HUES48 (cell line): ENCODE measurements around the gene PRKAR2B.

Experiments used
- H3K27ac ChIP-seq: one replicate; pipeline ENCODE4 v1.7.0; 2013; ENCODE audit warnings: low read depth, low read length, inconsistent platforms
- H3K27me3 ChIP-seq: 2 replicates; pipeline ENCODE4 v1.6.1; 2013; ENCODE audit warnings: mild to moderate bottlenecking, low read length; ENCODE audit not compliant: control insufficient read depth, insufficient read depth
- H3K36me3 ChIP-seq: 2 replicates; pipeline ENCODE4 v1.6.1; 2013; ENCODE audit warnings: low read length; ENCODE audit not compliant: control insufficient read depth, insufficient read depth
- H3K4me1 ChIP-seq: 2 replicates; pipeline ENCODE4 v1.6.1; 2013; ENCODE audit warnings: mild to moderate bottlenecking, low read length; ENCODE audit not compliant: control insufficient read depth, insufficient read depth
- H3K4me3 ChIP-seq: 2 replicates; pipeline ENCODE4 v1.5.1; 2013; ENCODE audit warnings: mild to moderate bottlenecking, low read depth, low read length
- H3K9ac ChIP-seq: 2 replicates; pipeline ENCODE4 v1.6.1; 2013; ENCODE audit warnings: mild to moderate bottlenecking, low read depth, low read length, moderate library complexity
- H3K9me3 ChIP-seq: 2 replicates; pipeline ENCODE4 v1.6.1; 2013; ENCODE audit warnings: low read length; ENCODE audit not compliant: control insufficient read depth, insufficient read depth

PRKAR2B gene

GRCh38 chr7:107105591-107106245 is 61.2 kb downstream of the PRKAR2B start:
- no peaks in the 10 kb centered on the region for H3K4me1 ChIP-seq
- H3K9ac ChIP-seq = no peak overlapping the region
- no peaks in the 10 kb centered on the region for H3K36me3 ChIP-seq
- H3K27me3 ChIP-seq = no peaks in the 10 kb centered on the region
- H3K4me3 ChIP-seq = no peak overlapping the region
- H3K27ac ChIP-seq = no peak overlapping the region
- H3K9me3 ChIP-seq = no peaks in the 10 kb centered on the region

GRCh38 chr7:107108793-107109371 is 64.4 kb downstream of the PRKAR2B start:
- H3K27me3 ChIP-seq = no peaks in the 10 kb centered on the region
- H3K9me3 ChIP-seq = no peaks in the 10 kb centered on the region
- H3K4me1 ChIP-seq = no peaks in the 10 kb centered on the region
- no peaks in the 10 kb centered on the region for H3K36me3 ChIP-seq
- H3K27ac ChIP-seq = no peak overlapping the region
- H3K9ac ChIP-seq = no peak overlapping the region
- no peak overlapping the region for H3K4me3 ChIP-seq

GRCh38 chr7:107109955-107110354 is 65.5 kb downstream of the PRKAR2B start:
- Histone ChIP-seq H3K27ac (no peak overlapping the region), H3K9ac (no peak overlapping the region), H3K4me1 (no peaks in the 10 kb centered on the region), H3K9me3 (no peaks in the 10 kb centered on the region), H3K27me3 (no peaks in the 10 kb centered on the region), H3K36me3 (no peaks in the 10 kb centered on the region), H3K4me3 (no peak overlapping the region)

GRCh38 chr7:107111196-107111595 is 66.7 kb downstream of the PRKAR2B start:
- Histone ChIP-seq H3K4me1 (0 out of 2 replicates have a peak, but pooled peaks cover 6% of the 10 kb centered on the region), H3K4me3 (no peak overlapping the region), H3K27me3 (no peaks in the 10 kb centered on the region), H3K9me3 (no peaks in the 10 kb centered on the region), H3K27ac (no peak overlapping the region), H3K9ac (no peak overlapping the region), H3K36me3 (no peaks in the 10 kb centered on the region)

DNA sequence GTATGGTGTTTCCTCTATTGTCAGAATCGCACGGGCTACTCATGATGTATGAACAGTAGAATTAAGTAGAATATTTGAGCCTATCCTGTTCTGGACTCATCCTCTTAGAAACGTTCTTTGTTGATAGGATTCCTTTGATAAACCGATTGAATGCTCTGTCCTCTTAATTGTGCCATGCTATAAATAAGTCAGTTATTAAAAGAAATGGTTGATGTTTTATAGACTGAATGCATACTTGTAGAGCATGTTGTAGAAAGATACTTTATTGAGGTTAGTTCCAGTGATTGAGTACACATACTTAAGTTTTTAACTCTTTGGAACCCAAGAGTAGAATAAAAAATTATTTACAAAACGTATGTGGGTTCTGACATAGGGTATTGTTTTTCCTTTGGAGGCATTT is 69.4 kb downstream of the PRKAR2B start:
- Histone ChIP-seq H3K9me3 (no peaks in the 10 kb centered on the region), H3K27ac (no peak overlapping the region), H3K36me3 (no peaks in the 10 kb centered on the region), H3K4me1 (peaks cover 20% of the 10 kb centered on the region; the same call in 1 of the 2 replicates), H3K27me3 (no peaks in the 10 kb centered on the region), H3K4me3 (no peak overlapping the region), H3K9ac (no peak overlapping the region)

DNA sequence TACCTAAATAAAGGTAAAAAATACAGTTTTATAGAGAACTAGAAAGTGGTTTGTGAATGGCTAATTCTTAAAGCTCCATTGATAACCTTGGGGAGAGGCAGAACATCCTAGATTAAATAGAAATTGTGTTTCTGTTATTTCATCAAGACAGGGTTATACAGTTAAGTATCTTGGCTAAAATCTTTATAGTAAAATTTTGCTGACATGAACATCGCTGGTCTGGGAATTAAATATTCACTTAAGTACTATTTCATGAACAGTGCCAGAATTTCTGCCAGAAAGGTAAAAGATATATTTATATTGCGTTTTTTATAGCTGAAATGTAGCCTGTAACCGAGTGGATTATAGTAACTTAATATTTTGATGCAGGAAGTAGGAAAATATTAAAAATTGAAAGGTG is 70.6 kb downstream of the PRKAR2B start:
- no peak overlapping the region for H3K9ac ChIP-seq
- H3K36me3 ChIP-seq = no peaks in the 10 kb centered on the region
- H3K4me1 ChIP-seq = peaks cover 27% of the 10 kb centered on the region; the same call in 1 of the 2 replicates
- H3K27ac ChIP-seq = no peak overlapping the region
- no peaks in the 10 kb centered on the region for H3K9me3 ChIP-seq
- no peaks in the 10 kb centered on the region for H3K27me3 ChIP-seq
- no peak overlapping the region for H3K4me3 ChIP-seq

GRCh38 chr7:107115762-107116540 is 71.4 kb downstream of the PRKAR2B start:
- Histone ChIP-seq H3K9me3 (no peaks in the 10 kb centered on the region), H3K27me3 (no peaks in the 10 kb centered on the region), H3K4me3 (no peak overlapping the region), H3K9ac (no peak overlapping the region), H3K4me1 (peaks cover 27% of the 10 kb centered on the region; the same call in 1 of the 2 replicates), H3K27ac (no peak overlapping the region), H3K36me3 (no peaks in the 10 kb centered on the region)

DNA sequence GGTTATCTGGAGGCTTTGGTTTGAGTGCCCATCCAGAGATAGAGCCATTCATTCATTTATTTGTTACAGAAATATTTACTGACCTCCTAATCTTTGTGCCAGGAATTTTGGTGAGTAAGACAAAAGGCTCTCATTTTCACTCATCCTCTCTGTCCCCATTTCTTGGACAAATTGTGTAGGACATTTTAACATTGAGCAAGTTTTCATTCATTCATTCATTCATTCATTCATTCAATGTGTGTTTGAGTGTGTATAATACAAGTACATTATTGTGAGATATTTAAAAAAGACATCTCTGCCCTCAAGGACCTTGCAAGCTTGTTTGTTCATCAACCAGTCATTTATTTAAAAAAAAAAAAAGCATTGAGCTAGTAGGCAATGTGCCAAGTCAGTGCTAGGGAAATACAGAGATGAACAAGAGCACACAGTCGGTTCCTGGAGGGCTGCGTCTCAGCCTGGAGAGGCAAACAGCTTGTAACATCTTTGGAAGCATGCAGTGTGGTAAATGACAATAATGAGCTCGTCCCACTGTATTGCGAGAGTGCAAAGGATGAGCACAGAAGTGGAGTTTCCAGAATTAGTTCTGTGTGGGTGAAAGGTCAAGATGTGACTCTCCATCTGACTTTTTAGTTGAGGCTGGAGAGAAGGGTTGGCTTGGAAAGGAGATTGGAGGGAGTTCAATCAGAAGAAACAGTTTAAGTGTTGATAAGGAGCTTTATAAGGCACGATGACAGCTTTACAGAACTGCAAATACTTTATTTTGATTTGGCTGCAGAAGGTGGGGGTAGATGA is 73.8 kb downstream of the PRKAR2B start:
- Histone ChIP-seq H3K4me1 (peaks cover 27% of the 10 kb centered on the region; the same call in 1 of the 2 replicates), H3K27ac (no peak overlapping the region)

DNA sequence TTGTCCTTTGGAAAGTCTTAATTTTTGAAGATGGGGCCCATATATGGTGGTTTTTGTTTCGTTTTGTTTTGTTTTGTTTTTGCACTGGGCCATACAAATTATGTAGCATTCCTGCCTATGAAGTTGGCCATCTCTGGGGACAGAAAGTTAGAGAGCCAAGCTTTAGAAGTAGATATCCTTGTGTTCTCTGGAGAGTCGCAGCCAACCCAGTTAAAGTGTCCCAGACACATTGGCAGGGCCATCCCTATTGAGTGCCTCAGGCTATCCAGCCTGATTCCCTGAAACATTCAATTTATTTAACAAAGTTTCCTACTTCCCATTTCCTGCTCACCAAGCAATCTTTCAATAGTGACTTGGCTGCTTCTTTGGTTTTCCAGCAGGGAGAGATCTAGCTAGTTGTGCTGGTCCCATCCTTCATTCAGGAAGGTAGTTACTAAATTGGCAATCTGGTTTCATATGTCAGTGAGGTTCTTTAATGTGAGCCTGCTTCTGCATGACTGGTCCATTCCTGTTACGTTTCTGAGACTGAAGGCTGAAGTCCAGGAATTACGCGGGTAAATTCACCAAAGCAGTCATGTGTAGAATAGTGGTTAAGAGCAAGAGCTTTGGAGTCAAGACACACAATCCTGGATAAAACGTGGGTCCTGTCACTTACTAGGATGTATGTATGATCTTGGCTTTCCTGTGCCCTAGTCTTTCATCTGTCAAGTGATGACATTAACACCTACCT is 75.0 kb downstream of the PRKAR2B start:
- Histone ChIP-seq H3K27me3 (no peaks in the 10 kb centered on the region), H3K4me3 (no peak overlapping the region), H3K9me3 (no peaks in the 10 kb centered on the region), H3K36me3 (no peaks in the 10 kb centered on the region), H3K4me1 (peaks cover 27% of the 10 kb centered on the region; the same call in 1 of the 2 replicates), H3K27ac (no peak overlapping the region), H3K9ac (no peak overlapping the region)

More for the DNA sequence above, 73.8 kb downstream of the PRKAR2B start:
- no peak overlapping the region for H3K9ac ChIP-seq
- no peaks in the 10 kb centered on the region for H3K27me3 ChIP-seq
- no peaks in the 10 kb centered on the region for H3K36me3 ChIP-seq
- H3K4me3 ChIP-seq = no peak overlapping the region
- no peaks in the 10 kb centered on the region for H3K9me3 ChIP-seq

- H3K4me3 ChIP-seq = no peak overlapping the region
- H3K27me3 ChIP-seq = no peaks in the 10 kb centered on the region
- no peak overlapping the region for H3K27ac ChIP-seq
- peaks cover 17% of the 10 kb centered on the region; the same call in 1 of the 2 replicates for H3K4me1 ChIP-seq
- H3K9ac ChIP-seq = no peak overlapping the region
- H3K36me3 ChIP-seq = no peaks in the 10 kb centered on the region
- H3K9me3 ChIP-seq = no peaks in the 10 kb centered on the region
Measured at GRCh38 chr7:107122486-107122911, 78.0 kb downstream of the PRKAR2B start.
